HG03354 (cell line): ENCODE results near the gene NPW.
"Not testable (repeated sequence)": the region's sequence is repeated elsewhere in the genome, so short reads cannot be mapped to it uniquely, and the experiment has no call there.

ENCODE experiments used
- ATAC-seq: cut with Tn5 transposase; IDR thresholded peaks from one replicate; pipeline ENCODE4 v1.9.1; 2021; ENCODE audit warnings: mild to moderate bottlenecking; ENCODE audit not compliant: unreplicated experiment, poor library complexity, severe bottlenecking

The NPW gene

DNA sequence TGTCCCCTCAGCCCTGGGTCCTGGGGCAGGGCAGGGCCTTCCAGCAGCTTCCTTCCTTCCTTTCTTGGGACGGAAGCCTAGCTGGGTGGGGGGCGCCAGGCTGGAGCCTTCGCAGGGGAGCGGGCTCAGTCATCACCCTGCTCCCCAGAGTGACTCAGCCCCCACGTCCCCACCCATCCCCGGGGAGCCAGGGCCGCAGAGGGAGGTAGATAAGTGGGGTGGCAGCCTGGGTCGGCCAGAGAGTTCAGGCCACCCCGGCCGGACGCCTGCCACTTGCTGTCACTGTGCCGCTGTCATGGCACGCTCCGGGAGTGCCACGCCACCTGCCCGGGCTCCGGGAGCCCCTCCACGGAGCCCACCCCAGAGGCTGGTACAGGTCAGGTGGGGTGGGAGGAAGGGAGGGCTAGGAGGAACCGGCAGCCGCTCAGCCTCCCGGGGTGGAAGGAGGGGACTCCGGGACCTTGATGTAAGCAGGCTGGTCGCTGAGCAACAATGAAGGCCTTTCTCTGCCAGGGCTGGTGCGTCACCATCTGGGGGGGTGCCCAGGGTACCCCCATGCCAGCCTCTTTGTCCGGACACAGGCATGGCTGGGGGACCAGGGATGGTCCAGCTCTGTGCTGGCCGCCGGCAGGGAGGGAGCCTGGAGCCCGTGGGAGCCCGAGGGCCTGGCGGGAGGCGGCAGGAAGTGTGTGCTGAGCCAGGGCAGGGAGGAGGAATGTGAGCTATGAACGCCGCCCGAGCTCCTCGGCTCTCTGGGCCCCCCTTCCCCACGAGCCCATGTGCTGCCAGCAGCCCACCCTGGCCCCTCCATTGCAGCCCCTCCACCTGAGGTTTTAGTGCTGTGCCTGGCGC is 13.7 kb downstream of the NPW start:
- no peak for ATAC-seq

- ATAC-seq, result not testable (repeated sequence)
Measured at GRCh38 chr16:2033909-2034695, 14.5 kb downstream of the NPW start.

- no peak for ATAC-seq
Measured at GRCh38 chr16:2034696-2035430, 15.3 kb downstream of the NPW start.

- no peak for ATAC-seq
Measured at GRCh38 chr16:2035431-2036199, 16.0 kb downstream of the NPW start.

GRCh38 chr16:2036200-2036966 is 16.8 kb downstream of the NPW start:
- ATAC-seq, result no peak

GRCh38 chr16:2037115-2037514 is 17.5 kb downstream of the NPW start:
- no peak for ATAC-seq

DNA sequence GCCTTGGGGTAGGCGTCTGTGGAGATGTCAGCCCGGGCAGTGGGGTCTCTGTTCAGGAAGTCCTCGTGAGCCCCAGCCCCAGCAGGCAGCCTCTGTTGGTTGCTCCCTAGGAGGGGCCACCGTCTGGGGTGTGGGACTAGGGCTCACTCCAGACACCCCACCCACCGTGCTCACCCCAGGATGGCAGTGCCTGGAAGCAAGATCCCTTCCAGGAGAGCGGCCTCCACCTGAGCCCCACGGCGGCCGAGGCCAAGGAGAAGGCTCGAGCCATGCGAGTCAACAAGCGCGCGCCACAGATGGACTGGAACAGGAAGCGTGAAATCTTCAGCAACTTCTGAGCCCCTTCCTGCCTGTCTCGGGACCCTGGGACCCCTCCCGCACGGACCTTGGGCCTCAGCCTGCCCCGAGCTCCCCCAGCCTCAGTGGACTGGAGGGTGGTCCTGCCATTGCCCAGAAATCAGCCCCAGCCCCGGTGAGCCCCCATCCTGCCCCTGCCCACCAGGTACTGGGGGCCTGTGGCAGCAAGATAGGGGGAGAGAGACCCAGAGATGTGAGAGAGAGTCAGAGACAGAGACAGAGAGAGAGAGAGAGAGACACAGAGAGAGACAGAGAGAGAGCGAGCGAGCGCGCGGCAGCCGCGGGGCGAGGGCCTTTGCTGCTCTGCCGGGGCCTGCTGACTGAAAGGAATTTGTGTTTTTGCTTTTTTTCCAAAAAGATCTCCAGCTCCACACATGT is 18.2 kb downstream of the NPW start:
- ATAC-seq, result no peak

- no peak for ATAC-seq
Measured at GRCh38 chr16:2038382-2039231, 19.0 kb downstream of the NPW start.

DNA sequence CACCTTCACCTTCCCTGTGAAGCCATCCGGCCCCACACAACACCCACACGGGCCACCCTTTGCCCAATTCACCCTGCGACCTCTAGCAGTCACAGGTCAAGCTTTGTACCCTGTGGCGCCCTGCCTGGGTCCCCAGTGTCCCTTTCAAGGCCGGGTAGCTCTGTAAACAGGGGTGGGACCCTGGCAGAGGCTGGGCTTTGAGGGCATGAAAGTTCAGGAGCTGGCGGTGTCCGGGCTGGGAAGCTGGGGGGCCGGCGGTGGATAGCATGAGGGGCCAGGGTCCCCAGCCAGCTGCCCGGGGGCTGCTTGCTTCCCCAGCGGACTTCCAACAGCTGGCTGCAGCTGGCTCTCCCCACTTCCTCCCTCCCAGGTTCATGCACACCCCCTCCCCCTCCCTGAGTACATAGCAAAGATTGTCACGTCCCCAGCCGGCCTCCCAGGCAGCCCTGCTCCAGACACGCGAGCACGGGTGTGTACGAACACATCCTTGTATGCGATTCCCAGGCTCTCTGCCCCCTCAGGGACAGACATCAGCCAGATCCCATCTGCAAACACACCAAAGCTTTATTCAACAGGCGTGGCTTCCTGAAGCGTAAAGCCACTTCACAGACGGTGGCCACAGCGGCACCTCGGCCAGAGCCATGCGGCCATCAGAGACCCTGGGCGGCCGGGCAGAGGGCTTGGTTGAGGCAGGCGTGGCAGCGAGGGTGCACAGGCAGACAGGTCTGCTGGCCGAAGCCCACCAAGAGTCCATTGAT is 19.9 kb downstream of the NPW start:
- no peak for ATAC-seq

DNA sequence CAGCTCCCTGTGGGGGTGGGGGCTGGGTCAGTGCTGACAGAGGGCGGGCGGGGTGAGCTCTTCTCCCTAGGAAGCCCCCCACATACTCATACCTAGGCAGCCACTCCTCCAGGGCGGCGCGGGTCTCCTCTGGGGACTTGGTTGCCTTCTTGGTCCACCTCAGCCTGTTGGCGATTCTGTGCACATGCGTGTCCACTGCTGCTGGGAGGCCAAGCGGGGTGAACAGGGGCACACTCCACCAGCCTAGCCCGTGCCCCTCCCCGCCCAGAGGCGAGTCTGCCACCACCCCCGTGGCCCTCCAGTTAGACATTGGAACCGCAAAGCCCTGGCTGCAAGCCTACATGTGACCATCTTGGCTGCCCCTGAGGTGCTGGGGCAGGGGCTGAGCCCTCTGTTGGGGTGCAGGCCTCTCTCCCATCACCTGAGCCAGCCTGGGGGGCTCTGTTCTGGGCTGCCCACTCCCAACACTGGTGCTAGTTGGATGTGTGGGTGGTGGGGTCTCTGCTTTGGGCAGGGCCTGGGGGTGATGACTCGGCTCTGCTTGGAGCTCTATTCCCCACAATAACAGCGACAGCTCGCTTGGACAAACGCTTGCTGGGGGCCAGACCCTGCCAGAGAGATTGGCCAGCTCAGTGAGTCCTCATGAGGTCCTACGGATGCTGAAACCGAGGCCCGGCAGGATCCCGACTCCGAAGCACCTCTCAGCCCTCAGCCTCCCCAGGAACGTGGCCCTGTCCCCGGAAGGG is 20.6 kb downstream of the NPW start:
- ATAC-seq, result no peak

DNA sequence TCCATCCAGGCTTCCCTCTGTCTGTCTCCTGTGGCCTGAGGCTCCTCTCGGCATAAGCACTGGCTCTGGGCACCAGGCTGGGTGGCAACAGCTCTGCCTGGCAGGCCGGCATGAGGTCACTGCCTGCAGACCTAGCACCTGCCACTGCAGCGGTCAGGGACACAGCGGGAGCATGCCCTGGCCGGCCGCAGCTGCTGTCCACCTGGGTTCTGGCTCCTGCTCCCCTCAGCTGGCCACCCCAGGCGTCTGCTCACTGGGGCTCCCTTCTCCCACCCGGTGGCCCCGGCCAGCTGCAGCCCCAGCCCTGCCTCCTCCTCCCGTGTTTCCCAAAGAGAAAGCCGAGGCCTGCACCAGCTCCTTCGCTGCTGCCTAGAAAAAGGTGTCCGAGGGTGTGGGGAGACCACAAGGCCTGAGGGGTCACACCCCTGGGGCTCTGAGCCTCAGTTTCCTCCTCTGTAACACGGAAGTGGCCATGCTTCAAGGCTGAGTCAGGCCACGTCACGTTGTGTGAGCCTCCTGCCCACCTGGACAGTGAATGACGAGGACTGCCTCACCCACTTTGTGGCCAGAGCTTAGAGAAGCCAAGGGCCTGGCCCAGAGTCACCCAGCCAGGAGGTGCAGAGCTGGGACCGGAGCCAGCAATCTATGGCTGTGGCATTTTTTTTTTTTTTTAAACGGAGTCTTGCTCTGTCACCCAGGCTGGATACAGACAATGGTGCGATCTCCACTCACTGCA is 21.4 kb downstream of the NPW start:
- ATAC-seq, result no peak

DNA sequence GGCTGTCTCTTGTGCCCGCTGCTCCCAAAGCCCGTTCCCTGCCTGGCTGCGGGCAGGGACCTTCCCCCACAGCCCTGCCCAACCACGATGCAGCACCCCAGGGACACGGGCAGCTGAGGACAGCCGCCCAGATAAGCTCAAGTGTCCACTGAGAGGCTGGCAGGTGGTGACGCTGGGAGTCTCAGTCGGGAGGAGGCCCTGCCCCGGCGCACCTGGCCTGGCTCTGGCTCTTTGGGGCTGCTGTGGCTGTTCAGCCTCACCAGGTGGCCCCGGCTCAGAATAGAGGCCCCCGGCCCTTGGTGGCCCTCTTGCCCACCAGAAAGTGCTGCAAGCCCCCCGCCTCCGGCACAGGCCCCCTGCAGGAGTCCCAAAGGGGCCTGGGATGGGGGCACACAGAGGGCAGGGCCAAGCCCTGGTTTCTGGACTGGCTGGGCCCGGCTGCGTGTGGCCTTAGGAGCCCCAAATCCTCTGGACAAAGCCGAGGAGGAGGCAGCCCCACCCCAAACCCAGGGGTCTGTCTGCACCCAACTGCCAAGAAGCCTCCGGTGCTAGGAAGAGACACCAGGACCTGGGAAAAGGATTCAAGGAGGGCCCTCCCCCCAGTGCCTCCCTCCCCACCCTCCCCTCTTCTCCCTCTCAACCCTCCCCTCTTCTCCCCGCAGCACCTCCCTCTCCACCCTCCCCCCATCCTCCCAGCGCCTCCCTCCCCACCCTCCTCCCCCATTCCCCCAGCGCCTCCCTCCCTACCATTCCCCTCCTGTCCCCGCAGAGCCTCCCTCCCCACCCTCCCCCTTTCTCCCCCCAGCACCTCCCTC is 22.8 kb downstream of the NPW start:
- no peak for ATAC-seq

DNA sequence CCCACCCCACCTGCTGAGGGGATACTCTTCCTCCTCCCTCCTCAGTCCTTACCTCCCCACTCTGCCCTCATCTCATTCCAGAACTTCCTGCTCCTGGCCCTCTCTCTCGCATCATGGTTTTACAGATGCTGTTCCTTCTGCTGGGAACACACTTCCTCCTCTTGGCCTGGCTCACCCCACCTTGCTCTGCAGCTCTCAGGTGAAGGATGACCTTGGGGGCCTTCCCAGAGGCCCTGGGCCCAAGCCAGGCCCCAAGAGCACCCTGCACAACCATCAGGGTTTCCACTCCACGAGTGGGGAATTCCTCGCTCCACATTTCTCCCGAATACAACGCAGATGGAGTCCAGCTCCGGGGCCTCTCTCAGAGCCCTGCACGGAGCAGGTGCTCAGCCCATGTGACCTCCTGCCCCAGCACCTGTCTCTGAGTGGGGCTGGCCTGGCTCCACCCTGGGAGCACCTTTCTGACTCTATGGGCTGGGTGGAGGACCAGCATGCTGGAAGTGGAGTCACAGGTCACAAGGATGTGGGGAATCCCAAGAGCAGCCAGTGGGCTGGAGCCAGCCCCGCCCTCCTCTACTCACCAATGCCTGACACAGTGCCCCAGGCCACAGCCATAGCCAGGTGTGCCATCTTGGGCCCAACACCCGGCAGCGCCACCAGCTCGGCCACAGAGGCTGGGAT is 23.5 kb downstream of the NPW start:
- no peak for ATAC-seq
